HFF-Myc (cell line): Measurements from ENCODE around the gene TOR1A.

ENCODE experiments used
- DNase-seq: peaks from one replicate; pipeline ENCODE4 v3.0.0-alpha.2; 2011; ENCODE audit warnings: low read depth; ENCODE audit errors: extremely low read depth
- H3K4me3 ChIP-seq: replicated peaks from 2 replicates; pipeline ENCODE4 v1.5.1; 2011; ENCODE audit warnings: low read depth, mild to moderate bottlenecking, control low read depth, low read length
- TF ChIP-seq, protein P1 (sequence below): IDR thresholded peaks from 2 replicates; pipeline ENCODE4 v1.5.1; 2012; ENCODE audit warnings: mild to moderate bottlenecking, low read depth, low read length, control low read depth; ENCODE audit errors: missing control alignments

The TOR1A gene, protein sequence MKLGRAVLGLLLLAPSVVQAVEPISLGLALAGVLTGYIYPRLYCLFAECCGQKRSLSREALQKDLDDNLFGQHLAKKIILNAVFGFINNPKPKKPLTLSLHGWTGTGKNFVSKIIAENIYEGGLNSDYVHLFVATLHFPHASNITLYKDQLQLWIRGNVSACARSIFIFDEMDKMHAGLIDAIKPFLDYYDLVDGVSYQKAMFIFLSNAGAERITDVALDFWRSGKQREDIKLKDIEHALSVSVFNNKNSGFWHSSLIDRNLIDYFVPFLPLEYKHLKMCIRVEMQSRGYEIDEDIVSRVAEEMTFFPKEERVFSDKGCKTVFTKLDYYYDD

DNA sequence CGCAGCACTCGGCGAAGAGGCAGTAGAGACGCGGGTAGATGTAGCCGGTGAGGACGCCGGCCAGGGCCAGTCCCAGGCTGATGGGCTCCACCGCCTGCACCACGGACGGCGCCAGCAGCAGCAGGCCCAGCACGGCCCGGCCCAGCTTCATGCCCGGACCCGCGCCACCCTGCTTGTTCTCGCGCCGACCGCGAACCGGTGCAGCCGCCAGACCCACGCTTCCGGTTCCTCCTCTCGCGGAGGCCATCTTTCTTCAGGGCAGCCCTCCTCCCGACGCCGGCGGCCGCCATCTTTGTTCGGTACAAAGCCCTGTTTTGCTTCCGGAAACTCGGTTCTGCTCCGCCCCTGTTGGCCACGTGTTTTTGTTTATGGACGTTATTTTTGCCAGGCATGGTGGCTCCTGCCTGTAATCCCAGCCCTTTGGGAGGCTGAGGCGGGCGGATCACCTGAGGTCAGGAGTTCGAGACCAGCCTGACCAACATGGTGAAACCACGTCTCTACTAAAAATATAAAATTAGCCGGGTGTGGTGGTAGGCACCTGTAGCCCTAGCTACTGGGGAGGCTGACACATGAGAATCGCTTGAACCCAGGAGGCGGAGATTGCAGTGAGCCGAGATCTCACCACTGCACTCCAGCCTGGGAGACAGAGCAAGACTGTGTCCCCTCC, at the start of gene TOR1A:
TOR1A (minus strand) TSS at position 202 of the 667 bp plus-strand sequence; CDS start at position 151, 51 bp downstream.
- H3K4me3 ChIP-seq: peak within 1 kb of the TSS; percentile 63
- TF ChIP-seq, protein P1, sequence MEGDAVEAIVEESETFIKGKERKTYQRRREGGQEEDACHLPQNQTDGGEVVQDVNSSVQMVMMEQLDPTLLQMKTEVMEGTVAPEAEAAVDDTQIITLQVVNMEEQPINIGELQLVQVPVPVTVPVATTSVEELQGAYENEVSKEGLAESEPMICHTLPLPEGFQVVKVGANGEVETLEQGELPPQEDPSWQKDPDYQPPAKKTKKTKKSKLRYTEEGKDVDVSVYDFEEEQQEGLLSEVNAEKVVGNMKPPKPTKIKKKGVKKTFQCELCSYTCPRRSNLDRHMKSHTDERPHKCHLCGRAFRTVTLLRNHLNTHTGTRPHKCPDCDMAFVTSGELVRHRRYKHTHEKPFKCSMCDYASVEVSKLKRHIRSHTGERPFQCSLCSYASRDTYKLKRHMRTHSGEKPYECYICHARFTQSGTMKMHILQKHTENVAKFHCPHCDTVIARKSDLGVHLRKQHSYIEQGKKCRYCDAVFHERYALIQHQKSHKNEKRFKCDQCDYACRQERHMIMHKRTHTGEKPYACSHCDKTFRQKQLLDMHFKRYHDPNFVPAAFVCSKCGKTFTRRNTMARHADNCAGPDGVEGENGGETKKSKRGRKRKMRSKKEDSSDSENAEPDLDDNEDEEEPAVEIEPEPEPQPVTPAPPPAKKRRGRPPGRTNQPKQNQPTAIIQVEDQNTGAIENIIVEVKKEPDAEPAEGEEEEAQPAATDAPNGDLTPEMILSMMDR: no peak
- DNase-seq: peak; percentile 91

DNA sequence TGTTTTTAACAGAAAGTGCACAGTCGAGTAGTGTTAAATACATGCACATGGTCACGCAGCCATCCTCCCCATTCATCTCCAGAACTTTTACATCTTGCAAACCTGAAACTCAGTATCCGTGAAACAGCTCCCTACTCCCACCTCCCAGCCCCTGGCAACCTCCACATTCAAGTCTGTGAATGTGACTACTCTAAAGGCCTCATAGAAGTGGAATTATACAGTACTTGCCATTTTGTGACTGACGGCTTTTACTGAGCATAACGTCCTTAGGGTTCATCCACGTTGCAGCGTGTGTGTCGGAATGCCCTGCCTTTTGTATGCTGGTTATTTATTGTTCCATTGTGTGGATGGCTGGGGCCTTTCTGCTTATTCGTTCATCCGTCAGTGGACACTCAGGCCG, 47.1 kb upstream of the TOR1A start:
- no peak overlapping the region for H3K4me3 ChIP-seq
- DNase-seq: no peak
- TF ChIP-seq, protein P1: no peak

- no peak for DNase-seq
- TF ChIP-seq, protein P1: no peak
- no peak overlapping the region for H3K4me3 ChIP-seq
These were observed 45.9 kb upstream of the TOR1A start for GRCh38 chr9:129869585-129870501.

- TF ChIP-seq, protein P1: no peak
- no peak overlapping the region for H3K4me3 ChIP-seq
- no peak for DNase-seq
These were observed 45.0 kb upstream of the TOR1A start for GRCh38 chr9:129868872-129869486.

GRCh38 chr9:129868023-129868871, 44.3 kb upstream of the TOR1A start:
- TF ChIP-seq, protein P1: no peak
- no peak overlapping the region for H3K4me3 ChIP-seq
- DNase-seq: no peak
